Measurements from ENCODE around the gene RAB38. TPM values are rescaled to one million over a fixed set of nuclear protein-coding genes. Genes with fewer than 3 reads are reported as not detected.

The RAB38 gene
- total RNA-seq, 1 experiment from 2014 or later: 12.7 TPM

GRCh38 chr11:88175569-88176075 lies 379 bp upstream of the RAB38 start:
- Histone ChIP-seq H3K9me3 (ENCODE audit: insufficient read depth, low read depth) (no peaks in the 10 kb centered on the region), H3K4me1 (replicated peaks; ENCODE audit: insufficient read depth) (peaks cover 47% of the 10 kb centered on the region), H3K4me2 (peak overlapping the region; percentile 81), H3F3A (ENCODE audit: insufficient read depth, low read depth) (peaks cover 10% of the 10 kb centered on the region), H3K27me3 (ENCODE audit: insufficient read depth, low read depth) (no peaks in the 10 kb centered on the region), H3K36me3 (ENCODE audit: low read depth) (no peaks in the 10 kb centered on the region; the same call in 1 of the 2 replicates), H2AFZ (peak overlapping the region; percentile 96), H3K79me2 (ENCODE audit: low read depth) (no peaks in the 10 kb centered on the region), H3K4me3 (peak overlapping the region; percentile 60; the same call in 1 of the 2 replicates), H3K27ac (no peak overlapping the region; the same call in 1 of the 2 replicates), H4K20me1 (ENCODE audit: insufficient read depth) (no peaks in the 10 kb centered on the region), H3K9me2 (ENCODE audit: insufficient read depth) (no peaks in the 10 kb centered on the region)
- intact Hi-C loops (cut with micrococcal nuclease; ENCODE audit: unreplicated experiment): loop anchor here (5.0 kb wide), 1 partner anchor 367 kb away; no protein-coding TSS in a partner anchor
- TF ChIP-seq CTCF (conservative IDR thresholded peaks at IDR 0.05) (no peak), EZH2 (IDR thresholded peaks at IDR 0.05; ENCODE audit: low read depth) (no peak)
- ChIA-PET POLR2A (ENCODE audit: unreplicated experiment) (no interaction called here), CTCF (no interaction called here)
- BruUV-seq (replicated peaks): no TSS peak
- peak in 1 of 2 experiments; percentile 48 for DNase-seq

GRCh38 chr11:88173956-88174355 lies 1.3 kb downstream of the RAB38 start:
- POLR2A ChIA-PET (ENCODE audit: unreplicated experiment): no interaction called here
- TSS peak; percentile 40 for BruUV-seq (replicated peaks)

GRCh38 chr11:88171982-88172381 lies 3.3 kb downstream of the RAB38 start:
- no peak for DNase-seq

More at GRCh38 chr11:88173956-88174355, 1.3 kb downstream of the RAB38 start:
- Histone ChIP-seq H3K27ac (peak overlapping the region; percentile 15), H3K9me3 (ENCODE audit: insufficient read depth, low read depth) (no peaks in the 10 kb centered on the region), H3K4me2 (peak overlapping the region; percentile 81), H4K20me1 (ENCODE audit: insufficient read depth) (no peaks in the 10 kb centered on the region), H3K4me3 (peak overlapping the region; percentile 60), H3K4me1 (replicated peaks; ENCODE audit: insufficient read depth) (peaks cover 30% of the 10 kb centered on the region), H3K36me3 (ENCODE audit: low read depth) (no peaks in the 10 kb centered on the region; the same call in 1 of the 2 replicates), H3K79me2 (ENCODE audit: low read depth) (no peaks in the 10 kb centered on the region), H3F3A (ENCODE audit: insufficient read depth, low read depth) (peaks cover 5% of the 10 kb centered on the region; the same call in 1 of the 2 replicates), H3K9me2 (ENCODE audit: insufficient read depth) (no peaks in the 10 kb centered on the region), H2AFZ (peak overlapping the region; percentile 96; the same call in 1 of the 2 replicates), H3K27me3 (ENCODE audit: insufficient read depth, low read depth) (no peaks in the 10 kb centered on the region)
- TF ChIP-seq EZH2 (IDR thresholded peaks at IDR 0.05; ENCODE audit: low read depth) (no peak), CTCF (conservative IDR thresholded peaks at IDR 0.05) (no peak)
- intact Hi-C loops (cut with micrococcal nuclease; ENCODE audit: unreplicated experiment): no loop called here
- CTCF ChIA-PET: no interaction called here
- no peak for DNase-seq

More at GRCh38 chr11:88171982-88172381, 3.3 kb downstream of the RAB38 start:
- ChIA-PET CTCF (no interaction called here), POLR2A (ENCODE audit: unreplicated experiment) (no interaction called here)
- Histone ChIP-seq H2AFZ (no peak overlapping the region), H3K27ac (no peak overlapping the region), H3K36me3 (ENCODE audit: low read depth) (no peaks in the 10 kb centered on the region; the same call in 1 of the 2 replicates), H3K4me1 (replicated peaks; ENCODE audit: insufficient read depth) (peaks cover 25% of the 10 kb centered on the region), H3F3A (ENCODE audit: insufficient read depth, low read depth) (peaks cover 5% of the 10 kb centered on the region; the same call in 1 of the 2 replicates), H3K27me3 (ENCODE audit: insufficient read depth, low read depth) (no peaks in the 10 kb centered on the region), H3K9me2 (ENCODE audit: insufficient read depth) (no peaks in the 10 kb centered on the region), H3K79me2 (ENCODE audit: low read depth) (no peaks in the 10 kb centered on the region), H3K9me3 (ENCODE audit: insufficient read depth, low read depth) (no peaks in the 10 kb centered on the region), H3K4me3 (no peak overlapping the region), H4K20me1 (ENCODE audit: insufficient read depth) (no peaks in the 10 kb centered on the region), H3K4me2 (no peak overlapping the region)
- BruUV-seq (replicated peaks): no TSS peak
- intact Hi-C loops (cut with micrococcal nuclease; ENCODE audit: unreplicated experiment): no loop called here
- TF ChIP-seq EZH2 (IDR thresholded peaks at IDR 0.05; ENCODE audit: low read depth) (no peak), CTCF (conservative IDR thresholded peaks at IDR 0.05) (no peak)
